Esophagus squamous epithelium (tissue), 4 donors: ENCODE results near the gene HSD17B13.

Experiments
- POLR2A ChIP-seq, 4 donors: fragments of 450-650 bp; IDR thresholded peaks; one replicate each; pipeline ENCODE4 v1.6.1; 2017; ENCODE audit warnings: antibody characterized with exemption in 4 of 4, mild to moderate bottlenecking in 4 of 4, moderate library complexity in 3 of 4
- TF ChIP-seq, protein P1 (sequence below), 6 experiments: fragments of 450-650 bp in 4 of 6; fragments of 200-600 bp in 2 of 6; sonication (generic) in 2 of 6; IDR thresholded peaks; one replicate each; pipeline ENCODE4 v1.5.1; 2016 to 2019; ENCODE audit warnings: antibody characterized with exemption in 6 of 6, mild to moderate bottlenecking in 4 of 6, moderate library complexity in 4 of 6

DNA sequence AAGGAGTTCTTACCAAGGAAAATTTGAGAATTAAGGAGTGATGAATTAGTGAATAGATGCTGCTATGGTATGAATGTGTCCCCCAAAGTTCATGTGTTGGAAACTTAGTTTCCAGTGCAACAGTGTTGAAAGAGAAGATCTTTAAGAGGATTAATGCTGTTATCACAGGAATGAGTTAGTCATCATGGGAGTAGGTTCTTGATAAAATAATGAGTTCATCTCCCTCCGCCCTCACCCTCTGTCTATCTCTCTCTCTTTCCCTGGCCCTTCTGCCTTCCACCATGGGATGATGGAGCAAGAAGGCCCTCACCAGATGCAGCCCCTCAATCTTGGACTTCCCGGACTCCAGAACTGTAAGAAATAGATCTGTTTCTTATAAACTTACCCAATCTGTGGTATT is 64.0 kb downstream of the HSD17B13 start:
- TF ChIP-seq POLR2A (IDR thresholded peaks at IDR 0.05): no peak
- TF ChIP-seq, protein P1, sequence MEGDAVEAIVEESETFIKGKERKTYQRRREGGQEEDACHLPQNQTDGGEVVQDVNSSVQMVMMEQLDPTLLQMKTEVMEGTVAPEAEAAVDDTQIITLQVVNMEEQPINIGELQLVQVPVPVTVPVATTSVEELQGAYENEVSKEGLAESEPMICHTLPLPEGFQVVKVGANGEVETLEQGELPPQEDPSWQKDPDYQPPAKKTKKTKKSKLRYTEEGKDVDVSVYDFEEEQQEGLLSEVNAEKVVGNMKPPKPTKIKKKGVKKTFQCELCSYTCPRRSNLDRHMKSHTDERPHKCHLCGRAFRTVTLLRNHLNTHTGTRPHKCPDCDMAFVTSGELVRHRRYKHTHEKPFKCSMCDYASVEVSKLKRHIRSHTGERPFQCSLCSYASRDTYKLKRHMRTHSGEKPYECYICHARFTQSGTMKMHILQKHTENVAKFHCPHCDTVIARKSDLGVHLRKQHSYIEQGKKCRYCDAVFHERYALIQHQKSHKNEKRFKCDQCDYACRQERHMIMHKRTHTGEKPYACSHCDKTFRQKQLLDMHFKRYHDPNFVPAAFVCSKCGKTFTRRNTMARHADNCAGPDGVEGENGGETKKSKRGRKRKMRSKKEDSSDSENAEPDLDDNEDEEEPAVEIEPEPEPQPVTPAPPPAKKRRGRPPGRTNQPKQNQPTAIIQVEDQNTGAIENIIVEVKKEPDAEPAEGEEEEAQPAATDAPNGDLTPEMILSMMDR (IDR thresholded peaks at IDR 0.05): no peak
